Lower leg skin (tissue), 3 donors: Measurements from ENCODE around the gene NISCH.

Experiments used
- POLR2A ChIP-seq, 2 donors: fragments of 450-650 bp; IDR thresholded peaks; one replicate each; pipeline ENCODE4 v1.6.1; 2016 to 2017; ENCODE audit warnings: antibody characterized with exemption in 2 of 2, mild to moderate bottlenecking in 1 of 2, moderate library complexity in 1 of 2
- TF ChIP-seq, protein P1 (sequence below), 3 donors: fragments of 450-650 bp; IDR thresholded peaks; one replicate each; pipeline ENCODE4 v1.5.1; 2016; ENCODE audit warnings: antibody characterized with exemption in 3 of 3, mild to moderate bottlenecking in 3 of 3, moderate library complexity in 2 of 3

DNA sequence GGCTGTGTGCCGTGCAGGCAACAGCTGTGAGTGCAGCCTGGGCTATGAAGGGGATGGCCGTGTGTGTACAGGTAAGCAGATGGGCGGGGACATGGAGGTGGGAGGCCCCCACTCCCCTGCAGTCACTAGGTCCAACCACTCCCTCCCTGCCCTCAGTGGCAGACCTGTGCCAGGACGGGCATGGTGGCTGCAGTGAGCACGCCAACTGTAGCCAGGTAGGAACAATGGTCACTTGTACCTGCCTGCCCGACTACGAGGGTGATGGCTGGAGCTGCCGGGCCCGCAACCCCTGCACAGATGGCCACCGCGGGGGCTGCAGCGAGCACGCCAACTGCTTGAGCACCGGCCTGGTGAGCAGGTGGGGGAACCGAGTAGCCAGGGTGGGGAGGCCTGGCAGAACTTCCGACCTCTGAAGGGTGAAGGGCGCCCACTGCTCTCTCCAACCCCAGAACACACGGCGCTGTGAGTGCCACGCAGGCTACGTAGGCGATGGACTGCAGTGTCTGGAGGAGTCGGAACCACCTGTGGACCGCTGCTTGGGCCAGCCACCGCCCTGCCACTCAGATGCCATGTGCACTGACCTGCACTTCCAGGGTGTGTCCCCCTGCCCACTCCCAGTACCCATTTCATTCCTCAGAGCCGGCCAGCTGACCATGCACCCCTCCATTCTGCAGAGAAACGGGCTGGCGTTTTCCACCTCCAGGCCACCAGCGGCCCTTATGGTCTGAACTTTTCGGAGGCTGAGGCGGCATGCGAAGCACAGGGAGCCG, 66.7 kb downstream of the NISCH start:
- TF ChIP-seq, protein P1, sequence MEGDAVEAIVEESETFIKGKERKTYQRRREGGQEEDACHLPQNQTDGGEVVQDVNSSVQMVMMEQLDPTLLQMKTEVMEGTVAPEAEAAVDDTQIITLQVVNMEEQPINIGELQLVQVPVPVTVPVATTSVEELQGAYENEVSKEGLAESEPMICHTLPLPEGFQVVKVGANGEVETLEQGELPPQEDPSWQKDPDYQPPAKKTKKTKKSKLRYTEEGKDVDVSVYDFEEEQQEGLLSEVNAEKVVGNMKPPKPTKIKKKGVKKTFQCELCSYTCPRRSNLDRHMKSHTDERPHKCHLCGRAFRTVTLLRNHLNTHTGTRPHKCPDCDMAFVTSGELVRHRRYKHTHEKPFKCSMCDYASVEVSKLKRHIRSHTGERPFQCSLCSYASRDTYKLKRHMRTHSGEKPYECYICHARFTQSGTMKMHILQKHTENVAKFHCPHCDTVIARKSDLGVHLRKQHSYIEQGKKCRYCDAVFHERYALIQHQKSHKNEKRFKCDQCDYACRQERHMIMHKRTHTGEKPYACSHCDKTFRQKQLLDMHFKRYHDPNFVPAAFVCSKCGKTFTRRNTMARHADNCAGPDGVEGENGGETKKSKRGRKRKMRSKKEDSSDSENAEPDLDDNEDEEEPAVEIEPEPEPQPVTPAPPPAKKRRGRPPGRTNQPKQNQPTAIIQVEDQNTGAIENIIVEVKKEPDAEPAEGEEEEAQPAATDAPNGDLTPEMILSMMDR (IDR thresholded peaks at IDR 0.05), result no peak
- no peak for TF ChIP-seq POLR2A (IDR thresholded peaks at IDR 0.05)
